ENCODE data around the gene SASH3. TPM values are rescaled to one million over a fixed set of nuclear protein-coding genes. Genes with fewer than 3 reads are reported as not detected.

The SASH3 gene
- total RNA-seq, 1 experiment from 2014 or later = not detected

GRCh38 chrX:129771266-129771995 lies 8.3 kb upstream of the SASH3 start:
- Histone ChIP-seq H4K20me1 (ENCODE audit: low read length) (no peaks in the 10 kb centered on the region), H3K9me3 (ENCODE audit: low read length) (no peaks in the 10 kb centered on the region), H3K4me2 (ENCODE audit: low read length) (no peak overlapping the region), H3K9me2 (replicated peaks; ENCODE audit: low read length) (no peaks in the 10 kb centered on the region), H3K4me3 (ENCODE audit: low read length) (no peak overlapping the region), H2AFZ (ENCODE audit: low read length) (no peak overlapping the region), H3K9ac (ENCODE audit: low read length) (no peak overlapping the region), H3K79me2 (ENCODE audit: low read length) (no peaks in the 10 kb centered on the region), H3K27ac (ENCODE audit: low read length) (no peak overlapping the region), H3F3A (ENCODE audit: low read length, unreplicated experiment) (no peaks in the 10 kb centered on the region), H3K27me3 (ENCODE audit: low read length) (no peaks in the 10 kb centered on the region), H3K4me1 (ENCODE audit: insufficient read depth, low read length) (no peaks in the 10 kb centered on the region), H3K36me3 (ENCODE audit: low read depth, low read length) (no peaks in the 10 kb centered on the region)
- ATAC-seq (no peak), DNase-seq (no peak)
- TF ChIP-seq EZH2phosphoT487 (IDR thresholded peaks at IDR 0.05; ENCODE audit: borderline replicate concordance, low read length) (no peak), CTCF (conservative IDR thresholded peaks at IDR 0.05; ENCODE audit: low read depth, low read length) (no peak), EZH2 (IDR thresholded peaks at IDR 0.05; ENCODE audit: low read length, unreplicated experiment) (no peak)
- intact Hi-C loops (cut with micrococcal nuclease) = no loop called here
- no TSS peak for BruUV-seq (replicated peaks)
- CTCF ChIA-PET = no interaction called here
- POLR2A ChIA-PET (ENCODE audit: unreplicated experiment) = interaction anchor here (0.6 kb wide), 1 partner anchor 176 kb away, joined by 6 read pairs; no protein-coding TSS in a partner anchor

DNA sequence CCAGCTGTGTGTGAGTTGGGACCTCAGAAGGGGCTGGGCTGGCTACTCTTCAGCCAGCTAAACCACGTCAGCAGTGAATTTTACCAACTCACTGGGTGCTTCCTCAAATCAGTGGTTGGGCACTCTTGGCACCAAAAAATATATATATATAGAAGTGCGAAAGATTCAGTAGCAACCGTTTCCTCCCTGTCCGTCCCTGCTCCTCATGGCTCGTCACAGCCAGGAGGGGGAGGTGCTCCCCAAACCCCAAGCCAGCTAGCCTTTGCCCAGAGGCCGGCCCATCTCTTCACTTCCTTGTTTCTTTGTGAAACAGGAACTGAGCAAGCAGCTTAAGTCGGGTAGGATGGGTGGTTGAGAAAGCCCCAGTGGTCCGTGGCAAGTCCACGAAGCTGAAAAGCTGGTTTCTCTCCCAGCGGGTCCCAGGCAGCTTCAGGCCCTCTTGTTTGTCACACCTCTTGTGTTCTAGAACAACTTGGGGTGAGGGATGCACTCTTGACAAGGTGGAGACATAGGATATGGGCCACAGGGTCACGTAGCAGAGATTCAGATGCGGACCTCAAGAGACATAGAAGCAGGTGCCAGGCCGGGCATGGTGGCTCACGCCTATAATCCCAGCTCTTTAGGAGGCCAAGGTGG lies 6.8 kb upstream of the SASH3 start:
- no peaks in the 10 kb centered on the region for H3K27me3 ChIP-seq (ENCODE audit: low read length)
- intact Hi-C loops (cut with micrococcal nuclease) = no loop called here
- DNase-seq (no peak), ATAC-seq (no peak)
- no peaks in the 10 kb centered on the region for H3K9me3 ChIP-seq (ENCODE audit: low read length)
- no peak overlapping the region for H2AFZ ChIP-seq (ENCODE audit: low read length)
- no peaks in the 10 kb centered on the region for H3K36me3 ChIP-seq (ENCODE audit: low read depth, low read length)
- no TSS peak for BruUV-seq (replicated peaks)
- TF ChIP-seq EZH2 (IDR thresholded peaks at IDR 0.05; ENCODE audit: low read length, unreplicated experiment) = no peak
- no peak for TF ChIP-seq CTCF (conservative IDR thresholded peaks at IDR 0.05; ENCODE audit: low read depth, low read length)
- TF ChIP-seq EZH2phosphoT487 (IDR thresholded peaks at IDR 0.05; ENCODE audit: borderline replicate concordance, low read length) = no peak
- no peaks in the 10 kb centered on the region for H3K79me2 ChIP-seq (ENCODE audit: low read length)
- no peaks in the 10 kb centered on the region for H3F3A ChIP-seq (ENCODE audit: low read length, unreplicated experiment)
- H3K4me1 ChIP-seq (ENCODE audit: insufficient read depth, low read length) = peaks cover 12% of the 10 kb centered on the region
- no peak overlapping the region for H3K9ac ChIP-seq (ENCODE audit: low read length)
- H4K20me1 ChIP-seq (ENCODE audit: low read length) = no peaks in the 10 kb centered on the region
- H3K9me2 ChIP-seq (replicated peaks; ENCODE audit: low read length) = no peaks in the 10 kb centered on the region
- no peak overlapping the region for H3K27ac ChIP-seq (ENCODE audit: low read length)
- H3K4me2 ChIP-seq (ENCODE audit: low read length) = no peak overlapping the region
- CTCF ChIA-PET = no interaction called here
- H3K4me3 ChIP-seq (ENCODE audit: low read length) = no peak overlapping the region
- POLR2A ChIA-PET (ENCODE audit: unreplicated experiment) = no interaction called here
